ENCODE data around the gene TACC2. TPM values are rescaled to one million over a fixed set of nuclear protein-coding genes. Genes with fewer than 3 reads are reported as not detected.

Gene TACC2
- total RNA-seq, 1 donor from 2014 or later, result not detected

- peaks cover 2% of the 10 kb centered on the region for H3K4me1 Mint-ChIP-seq
- no peaks in the 10 kb centered on the region for H3K36me3 Mint-ChIP-seq (ENCODE audit: low read depth)
- intact Hi-C loops (cut with micrococcal nuclease), result no loop called here
- no peaks in the 10 kb centered on the region for H3K9me3 Mint-ChIP-seq
- DNase-seq, result no peak
- H3K27ac Mint-ChIP-seq, result no peak overlapping the region
- TF ChIP-seq, protein P1, sequence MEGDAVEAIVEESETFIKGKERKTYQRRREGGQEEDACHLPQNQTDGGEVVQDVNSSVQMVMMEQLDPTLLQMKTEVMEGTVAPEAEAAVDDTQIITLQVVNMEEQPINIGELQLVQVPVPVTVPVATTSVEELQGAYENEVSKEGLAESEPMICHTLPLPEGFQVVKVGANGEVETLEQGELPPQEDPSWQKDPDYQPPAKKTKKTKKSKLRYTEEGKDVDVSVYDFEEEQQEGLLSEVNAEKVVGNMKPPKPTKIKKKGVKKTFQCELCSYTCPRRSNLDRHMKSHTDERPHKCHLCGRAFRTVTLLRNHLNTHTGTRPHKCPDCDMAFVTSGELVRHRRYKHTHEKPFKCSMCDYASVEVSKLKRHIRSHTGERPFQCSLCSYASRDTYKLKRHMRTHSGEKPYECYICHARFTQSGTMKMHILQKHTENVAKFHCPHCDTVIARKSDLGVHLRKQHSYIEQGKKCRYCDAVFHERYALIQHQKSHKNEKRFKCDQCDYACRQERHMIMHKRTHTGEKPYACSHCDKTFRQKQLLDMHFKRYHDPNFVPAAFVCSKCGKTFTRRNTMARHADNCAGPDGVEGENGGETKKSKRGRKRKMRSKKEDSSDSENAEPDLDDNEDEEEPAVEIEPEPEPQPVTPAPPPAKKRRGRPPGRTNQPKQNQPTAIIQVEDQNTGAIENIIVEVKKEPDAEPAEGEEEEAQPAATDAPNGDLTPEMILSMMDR (IDR thresholded peaks at IDR 0.05), result no peak
- H3K4me3 Mint-ChIP-seq, result no peak overlapping the region
- no peak for ATAC-seq (ENCODE audit: low read depth)
- CTCF ChIA-PET, result interaction anchor here (1.3 kb wide), 1 partner anchor 140 kb away, joined by 4 read pairs; no protein-coding TSS in a partner anchor
- peaks cover 13% of the 10 kb centered on the region for H3K27me3 Mint-ChIP-seq
- POLR2A ChIA-PET, result no interaction called here
Measured at GRCh38 chr10:122294511-122295450, 305.8 kb downstream of the TACC2 start.

GRCh38 chr10:122295451-122295809, 306.5 kb downstream of the TACC2 start:
- Mint-ChIP-seq H3K4me1 (peaks cover 2% of the 10 kb centered on the region), H3K4me3 (no peak overlapping the region), H3K27ac (no peak overlapping the region), H3K36me3 (ENCODE audit: low read depth) (no peaks in the 10 kb centered on the region), H3K9me3 (no peaks in the 10 kb centered on the region), H3K27me3 (peaks cover 13% of the 10 kb centered on the region)
- TF ChIP-seq, protein P1 (IDR thresholded peaks at IDR 0.05), result no peak
- ATAC-seq (ENCODE audit: low read depth) (no peak), DNase-seq (no peak)
- intact Hi-C loops (cut with micrococcal nuclease), result no loop called here
- CTCF ChIA-PET, result interaction anchor here (4.6 kb wide), 1 partner anchor 139 kb away, joined by 89 read pairs; no protein-coding TSS in a partner anchor
- POLR2A ChIA-PET, result no interaction called here

GRCh38 chr10:122296363-122297120, 307.6 kb downstream of the TACC2 start:
- Mint-ChIP-seq H3K36me3 (ENCODE audit: low read depth) (no peaks in the 10 kb centered on the region), H3K9me3 (no peaks in the 10 kb centered on the region), H3K27me3 (peaks cover 13% of the 10 kb centered on the region), H3K27ac (no peak overlapping the region), H3K4me3 (no peak overlapping the region), H3K4me1 (peaks cover 2% of the 10 kb centered on the region)
- ChIA-PET POLR2A (no interaction called here), CTCF (interaction anchor here (1.8 to 4.6 kb wide), 2 partner anchors 138 to 269 kb away, joined by 6 to 89 read pairs; no protein-coding TSS in a partner anchor)
- no peak for ATAC-seq (ENCODE audit: low read depth)
- DNase-seq, result no peak
- intact Hi-C loops (cut with micrococcal nuclease), result no loop called here
- TF ChIP-seq, protein P1 (IDR thresholded peaks at IDR 0.05), result no peak

GRCh38 chr10:122297583-122297982, 308.6 kb downstream of the TACC2 start:
- no peaks in the 10 kb centered on the region for H3K36me3 Mint-ChIP-seq (ENCODE audit: low read depth)
- H3K4me3 Mint-ChIP-seq, result no peak overlapping the region
- ATAC-seq (ENCODE audit: low read depth), result no peak
- no peak for DNase-seq
- no peaks in the 10 kb centered on the region for H3K9me3 Mint-ChIP-seq
- CTCF ChIA-PET, result interaction anchor here (1.7 to 4.6 kb wide), 5 partner anchors 45 to 407 kb away, joined by 6 to 89 read pairs (median 12); no protein-coding TSS in a partner anchor
- intact Hi-C loops (cut with micrococcal nuclease), result no loop called here
- peaks cover 2% of the 10 kb centered on the region for H3K4me1 Mint-ChIP-seq
- peaks cover 13% of the 10 kb centered on the region for H3K27me3 Mint-ChIP-seq
- POLR2A ChIA-PET, result no interaction called here
- H3K27ac Mint-ChIP-seq, result no peak overlapping the region
- TF ChIP-seq, protein P1 (IDR thresholded peaks at IDR 0.05), result no peak
